GM18498 (cell line): ENCODE measurements around the gene HTRA1.

Experiments
- ATAC-seq: cut with Tn5 transposase; IDR thresholded peaks from one replicate; pipeline ENCODE4 v1.9.1; 2021; ENCODE audit warnings: mild to moderate bottlenecking, moderate library complexity; ENCODE audit not compliant: unreplicated experiment

The HTRA1 gene

DNA sequence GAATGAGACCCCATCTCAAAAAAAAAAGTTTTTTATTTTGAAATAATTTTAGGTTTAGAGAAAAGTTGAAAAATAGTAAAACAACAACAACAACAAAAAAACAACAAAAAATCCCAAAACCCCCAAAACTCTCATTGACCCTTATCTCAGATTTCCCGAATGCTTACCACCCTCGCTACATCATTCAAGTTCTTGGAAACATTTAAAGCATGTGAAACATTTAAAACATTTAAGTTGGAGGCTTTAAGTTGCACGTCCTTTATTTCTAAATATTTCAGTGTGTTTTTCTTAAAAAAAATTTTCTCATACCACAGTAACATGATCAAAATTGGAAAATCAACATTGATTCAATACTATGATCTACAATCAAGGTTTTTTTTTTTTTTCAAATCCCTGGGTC is 7.3 kb upstream of the HTRA1 start:
- no peak for ATAC-seq

DNA sequence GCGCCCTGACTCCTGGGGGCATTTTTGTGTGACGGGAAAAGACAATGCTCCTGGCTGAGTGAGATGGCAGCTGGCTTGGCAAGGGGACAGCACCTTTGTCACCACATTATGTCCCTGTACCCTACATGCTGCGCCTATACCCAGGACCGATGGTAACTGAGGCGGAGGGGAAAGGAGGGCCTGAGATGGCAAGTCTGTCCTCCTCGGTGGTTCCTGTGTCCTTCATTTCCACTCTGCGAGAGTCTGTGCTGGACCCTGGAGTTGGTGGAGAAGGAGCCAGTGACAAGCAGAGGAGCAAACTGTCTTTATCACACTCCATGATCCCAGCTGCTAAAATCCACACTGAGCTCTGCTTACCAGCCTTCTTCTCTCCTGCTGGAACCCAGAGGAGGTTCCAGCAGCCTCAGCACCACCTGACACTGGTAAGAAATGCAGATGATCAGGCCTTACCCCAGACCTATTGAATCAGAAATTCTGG is 6.7 kb upstream of the HTRA1 start, which contains the start of gene ARMS2:
Gene ARMS2, plus strand, starts transcription at position 51 of the 478 bp plus-strand sequence. Its CDS starts 75 bp downstream, at position 126.
- no peak for ATAC-seq

DNA sequence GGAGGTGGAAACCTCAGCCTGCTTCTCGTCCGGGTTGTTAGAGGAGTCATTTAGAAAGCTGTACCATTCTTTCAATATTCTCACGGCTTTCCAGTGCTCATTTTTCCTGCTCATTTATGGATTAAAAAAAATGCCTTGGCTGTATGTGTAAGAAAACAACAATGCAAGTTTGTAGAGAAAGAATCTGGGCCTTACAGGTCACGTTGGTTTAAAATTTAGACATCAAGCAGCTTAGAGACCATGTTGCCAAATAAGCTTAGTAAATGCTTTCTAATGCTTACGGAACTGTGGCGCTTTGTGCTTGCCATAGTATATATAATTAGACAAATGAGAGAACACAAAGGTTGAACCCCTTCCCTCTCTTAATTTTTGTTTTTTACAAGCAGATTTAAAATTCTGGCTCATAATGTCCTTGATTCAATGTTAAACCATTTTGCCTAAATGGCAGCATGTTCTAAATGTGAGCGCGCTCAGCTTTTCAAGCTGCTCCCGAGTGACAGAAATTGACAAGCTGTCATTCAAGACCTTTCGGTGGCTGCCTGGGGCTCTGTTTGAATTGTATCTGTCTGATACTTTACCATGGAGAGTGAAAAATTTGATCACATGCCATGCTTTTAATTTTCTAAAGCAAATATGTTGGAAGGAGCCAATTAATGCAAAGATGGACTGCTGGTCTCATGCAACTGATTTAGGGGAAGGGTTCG is 5.8 kb upstream of the HTRA1 start:
- no peak for ATAC-seq

DNA sequence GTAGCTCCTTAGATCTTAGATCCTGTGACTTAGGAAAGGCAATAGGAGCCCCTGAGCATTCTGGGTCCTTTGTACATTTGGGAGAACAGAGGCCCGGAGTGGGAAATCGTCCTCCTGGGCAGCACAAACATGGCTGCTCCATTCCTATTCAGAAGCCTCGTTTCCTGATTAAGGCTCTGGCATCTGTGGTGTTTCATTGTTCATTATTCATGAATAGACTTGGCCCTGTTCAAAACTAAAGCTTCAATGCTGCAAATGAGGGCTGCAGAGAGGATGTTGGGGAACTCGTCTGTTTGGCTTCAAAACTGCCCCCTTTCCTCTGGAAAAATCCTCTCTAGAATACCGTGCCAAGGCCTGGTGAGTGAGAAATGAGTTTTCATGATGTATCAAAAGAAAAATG is 3.4 kb upstream of the HTRA1 start:
- no peak for ATAC-seq

DNA sequence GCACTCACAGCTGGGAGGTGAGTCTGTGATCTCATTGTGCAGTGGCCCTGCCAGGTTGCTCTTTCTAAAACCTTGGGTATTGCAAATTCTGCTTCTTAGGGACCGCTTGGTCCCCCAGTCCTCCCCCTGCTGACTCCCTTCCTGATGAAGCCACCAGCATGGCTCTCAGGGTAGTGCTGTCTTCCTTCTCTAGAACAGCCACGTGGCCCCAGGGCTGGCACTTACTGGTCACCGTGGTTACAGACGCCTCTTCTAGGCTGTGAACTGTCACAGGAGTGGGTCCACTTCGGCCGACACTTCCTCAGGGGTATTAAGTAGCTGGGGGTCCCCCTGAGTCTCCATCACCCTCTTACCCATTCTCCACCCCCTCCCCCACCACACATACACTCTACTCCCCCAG is 2.7 kb upstream of the HTRA1 start:
- ATAC-seq: no peak

DNA sequence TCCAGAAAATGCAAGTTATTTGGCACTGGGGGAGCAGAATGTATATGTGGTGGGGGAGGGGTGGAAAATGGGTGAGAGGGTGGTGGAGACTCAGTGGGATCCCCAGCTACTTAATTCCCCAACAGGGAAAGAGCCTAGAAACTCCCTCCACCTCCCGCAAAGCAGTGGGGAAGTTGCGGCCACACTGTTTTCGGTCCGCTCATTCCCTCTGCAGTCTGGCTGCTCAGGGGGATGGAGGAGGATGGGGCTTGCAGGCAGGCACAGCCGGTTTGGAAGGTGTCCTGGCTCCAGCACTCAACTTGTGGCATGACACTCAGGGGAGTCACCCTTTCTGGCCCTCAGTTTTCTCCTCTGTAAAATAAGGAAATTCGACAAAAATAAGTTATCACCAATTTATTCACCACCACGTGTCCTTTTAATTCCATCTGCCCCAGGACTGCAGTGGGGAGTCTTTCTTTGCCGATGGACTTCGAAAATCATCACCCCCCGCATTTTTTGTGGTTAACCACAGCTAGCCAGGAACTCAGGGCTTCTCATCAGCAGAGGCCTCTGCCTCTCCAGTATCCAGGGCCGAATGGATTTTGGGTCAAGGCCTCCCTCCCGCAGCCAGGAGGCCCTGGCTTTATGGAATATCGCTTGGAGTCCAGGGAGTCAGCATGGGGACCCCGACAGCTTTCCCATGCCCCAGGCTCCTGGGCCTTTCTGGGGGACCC is 1.6 kb upstream of the HTRA1 start:
- no peak for ATAC-seq

DNA sequence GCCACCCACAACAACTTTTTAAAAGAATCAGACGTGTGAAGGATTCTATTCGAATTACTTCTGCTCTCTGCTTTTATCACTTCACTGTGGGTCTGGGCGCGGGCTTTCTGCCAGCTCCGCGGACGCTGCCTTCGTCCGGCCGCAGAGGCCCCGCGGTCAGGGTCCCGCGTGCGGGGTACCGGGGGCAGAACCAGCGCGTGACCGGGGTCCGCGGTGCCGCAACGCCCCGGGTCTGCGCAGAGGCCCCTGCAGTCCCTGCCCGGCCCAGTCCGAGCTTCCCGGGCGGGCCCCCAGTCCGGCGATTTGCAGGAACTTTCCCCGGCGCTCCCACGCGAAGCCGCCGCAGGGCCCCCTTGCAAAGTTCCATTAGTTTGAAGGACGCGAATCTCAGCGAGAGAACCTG is 461 bp upstream of the HTRA1 start:
- no peak for ATAC-seq

DNA sequence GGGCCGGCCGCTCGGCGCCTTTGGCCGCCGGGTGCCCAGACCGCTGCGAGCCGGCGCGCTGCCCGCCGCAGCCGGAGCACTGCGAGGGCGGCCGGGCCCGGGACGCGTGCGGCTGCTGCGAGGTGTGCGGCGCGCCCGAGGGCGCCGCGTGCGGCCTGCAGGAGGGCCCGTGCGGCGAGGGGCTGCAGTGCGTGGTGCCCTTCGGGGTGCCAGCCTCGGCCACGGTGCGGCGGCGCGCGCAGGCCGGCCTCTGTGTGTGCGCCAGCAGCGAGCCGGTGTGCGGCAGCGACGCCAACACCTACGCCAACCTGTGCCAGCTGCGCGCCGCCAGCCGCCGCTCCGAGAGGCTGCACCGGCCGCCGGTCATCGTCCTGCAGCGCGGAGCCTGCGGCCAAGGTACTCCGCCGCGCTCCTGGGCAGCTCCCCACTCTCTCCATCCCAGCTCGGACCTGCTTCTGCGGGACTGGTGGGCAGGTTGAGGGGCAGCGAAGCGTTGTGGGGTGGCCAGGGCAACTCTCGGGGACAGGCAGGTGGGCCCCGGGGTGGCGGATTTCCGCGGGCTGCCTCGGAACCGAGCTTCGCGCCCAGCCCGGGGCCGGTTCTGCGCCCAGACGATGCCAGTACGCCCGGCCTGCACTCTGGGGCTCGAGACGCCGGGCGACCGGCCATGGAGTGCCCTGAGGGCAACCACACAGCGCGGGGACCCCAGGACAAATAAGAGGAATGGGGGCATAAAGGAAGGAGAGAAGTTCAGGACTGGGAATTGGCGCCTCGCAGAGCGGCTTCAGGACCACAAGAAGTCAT is 578 bp downstream of the HTRA1 start:
- no peak for ATAC-seq

DNA sequence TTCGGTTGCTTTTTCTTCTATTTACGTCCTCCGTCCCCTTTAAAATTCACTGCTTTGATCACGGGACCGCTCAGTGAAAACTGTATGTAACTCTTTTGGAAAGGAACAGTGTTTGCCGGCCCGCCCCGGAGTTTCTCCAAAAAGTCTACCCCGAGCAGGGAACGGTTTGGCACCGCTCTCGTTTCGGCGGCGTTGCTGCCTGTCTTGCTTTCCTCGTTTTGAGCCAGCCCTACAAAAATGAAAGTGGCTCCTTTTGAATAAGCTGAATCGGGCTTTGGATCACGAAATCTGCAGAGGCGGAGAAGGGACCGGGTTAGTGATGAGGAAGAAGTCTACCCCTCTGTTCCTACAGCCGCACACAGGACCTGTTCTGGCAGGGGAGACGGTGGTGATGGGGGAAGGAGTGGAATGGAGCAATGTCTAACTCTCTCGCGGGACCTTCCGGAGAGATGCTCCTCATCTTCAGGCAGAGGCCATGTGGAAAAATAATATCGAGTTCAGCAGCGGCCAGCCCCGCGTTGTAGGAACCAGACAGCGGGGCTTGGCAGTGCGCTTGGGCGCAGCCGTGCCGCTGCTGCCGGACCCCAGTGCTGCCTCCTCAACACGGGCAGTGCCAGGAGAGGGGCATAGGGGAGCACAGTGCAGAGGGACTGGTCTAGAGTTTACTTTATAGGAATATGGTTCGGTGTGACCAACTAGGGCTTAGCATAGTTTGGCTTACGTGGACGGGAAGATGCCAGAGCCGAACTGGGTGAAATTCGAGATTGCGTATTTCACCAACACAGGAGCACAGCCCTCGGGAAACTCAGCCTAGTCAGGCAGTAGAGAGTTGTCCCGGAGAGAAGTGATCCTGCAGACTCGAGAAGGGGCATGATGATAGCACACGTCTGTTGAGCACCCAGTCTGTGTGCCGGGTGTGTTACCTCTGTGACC is 1.4 kb downstream of the HTRA1 start:
- ATAC-seq: no peak

DNA sequence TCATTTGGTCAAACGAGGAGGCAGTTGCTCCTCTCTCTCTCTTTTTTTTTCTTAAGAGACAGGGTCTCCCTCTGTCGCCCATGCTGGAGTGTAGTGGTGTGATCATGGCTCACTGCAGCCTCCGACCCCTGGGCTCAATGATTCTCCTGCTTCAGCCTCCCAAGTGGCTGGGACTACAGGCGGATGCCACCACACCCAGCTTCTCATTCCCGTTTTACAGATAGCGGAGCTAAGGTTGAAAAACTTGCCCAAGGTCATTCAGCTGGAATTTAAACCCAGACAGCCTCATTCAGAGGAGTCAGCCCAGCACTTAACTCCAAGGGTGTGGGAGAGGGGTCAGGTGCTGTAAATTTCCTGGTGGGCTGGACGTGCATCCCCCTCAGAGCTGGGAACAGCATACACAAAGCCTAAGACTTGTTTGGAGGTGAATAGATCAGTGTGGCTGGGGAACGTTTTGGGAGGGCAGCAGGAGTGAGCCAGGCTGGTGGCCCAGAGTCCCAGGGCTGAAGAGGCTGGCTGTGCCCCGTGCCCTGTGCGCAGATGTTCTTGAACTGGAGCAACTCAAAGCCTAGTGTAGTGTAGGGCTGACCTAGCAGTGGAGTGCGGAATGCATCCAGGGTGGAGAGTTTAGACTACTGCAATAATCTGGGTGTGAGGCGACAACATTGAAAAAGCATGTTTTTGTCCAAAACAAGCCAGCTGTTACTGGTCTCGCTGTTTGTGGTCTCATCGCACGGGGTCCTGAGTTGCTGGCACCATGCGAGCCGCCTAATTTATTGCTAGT is 2.3 kb downstream of the HTRA1 start:
- ATAC-seq: no peak

DNA sequence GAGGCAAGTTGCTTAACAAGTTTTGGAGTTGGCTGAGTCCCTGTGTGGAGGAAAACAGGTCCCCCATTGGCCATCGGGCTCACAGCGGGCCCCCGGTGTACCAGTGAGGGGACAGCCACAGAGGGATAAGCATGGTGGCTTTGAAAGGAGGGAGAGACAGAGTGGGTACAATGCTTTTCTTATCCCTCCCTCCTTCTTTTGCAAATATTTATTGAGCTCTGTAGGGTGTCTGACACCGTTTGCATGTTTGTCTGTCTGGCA is 2.8 kb downstream of the HTRA1 start:
- no peak for ATAC-seq

DNA sequence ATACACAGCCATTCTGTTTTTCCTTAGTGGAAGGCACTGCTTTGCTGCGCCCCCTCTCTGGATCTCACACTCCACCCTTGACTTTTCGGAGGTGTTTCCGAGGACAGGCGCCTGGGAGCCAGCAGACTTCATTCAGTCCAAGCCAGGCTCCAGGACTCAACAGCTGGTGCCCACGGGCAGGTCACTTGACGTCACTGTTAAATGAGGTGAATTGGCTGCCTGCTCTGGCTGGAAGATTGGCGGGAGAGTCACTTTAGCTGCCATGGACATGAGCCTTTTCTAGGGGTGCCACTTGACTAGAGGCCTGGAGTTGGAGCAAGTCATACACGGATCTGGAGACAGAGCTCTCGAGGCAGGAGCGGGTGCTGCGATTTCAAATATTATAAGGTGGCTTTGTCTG is 3.2 kb downstream of the HTRA1 start:
- ATAC-seq: no peak

DNA sequence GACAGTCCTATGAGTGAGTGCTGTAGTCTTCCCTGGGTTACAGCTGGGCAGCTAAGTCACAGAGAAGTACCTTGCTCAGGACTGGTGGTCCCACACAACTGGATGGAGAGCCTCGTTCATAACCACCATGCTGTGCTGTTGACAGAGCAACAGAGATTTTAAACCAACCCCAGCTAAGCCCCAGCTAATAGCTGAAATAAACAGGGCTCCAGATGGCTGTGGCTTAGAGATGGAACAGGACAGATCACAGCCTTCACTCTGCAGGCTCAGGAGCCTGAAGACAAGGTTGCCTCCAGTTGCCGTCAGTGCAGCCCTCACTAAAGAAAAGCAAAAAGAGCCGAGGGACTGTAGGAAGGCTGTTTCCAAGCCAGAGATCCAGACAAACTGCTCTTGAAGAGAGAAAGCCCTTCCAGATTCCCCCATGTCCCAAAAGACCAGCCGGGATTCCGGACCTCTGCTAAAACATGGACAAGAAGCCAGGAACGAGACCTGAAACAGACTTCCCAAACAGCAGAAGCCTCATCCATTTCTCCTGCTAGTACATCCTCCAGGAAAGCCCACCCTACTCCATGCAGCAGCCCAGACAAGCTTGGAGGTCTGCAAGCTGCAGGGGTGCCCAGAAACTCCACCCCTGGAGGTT is 4.2 kb downstream of the HTRA1 start:
- ATAC-seq: no peak

DNA sequence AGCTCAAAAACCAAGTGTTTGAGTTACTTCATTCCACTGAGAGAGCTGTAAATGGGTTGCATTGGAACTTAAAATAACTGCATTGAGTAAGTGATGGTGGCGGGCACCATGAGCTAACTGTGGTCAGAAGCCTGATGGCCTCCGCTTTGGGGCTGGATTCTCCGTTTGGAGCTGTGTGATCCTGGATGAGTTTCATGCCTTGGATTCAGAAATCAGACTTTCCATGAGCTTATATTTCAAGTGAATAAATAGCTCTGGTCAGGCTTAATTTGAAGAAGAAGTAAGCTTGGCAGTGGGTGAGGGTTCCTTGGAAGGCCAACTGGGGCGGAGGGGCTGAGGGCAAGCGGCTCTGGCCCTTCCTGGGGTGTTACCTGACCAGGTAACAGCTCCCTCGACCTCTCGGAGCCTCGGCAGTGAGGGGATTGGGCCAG is 5.6 kb downstream of the HTRA1 start:
- ATAC-seq: no peak

DNA sequence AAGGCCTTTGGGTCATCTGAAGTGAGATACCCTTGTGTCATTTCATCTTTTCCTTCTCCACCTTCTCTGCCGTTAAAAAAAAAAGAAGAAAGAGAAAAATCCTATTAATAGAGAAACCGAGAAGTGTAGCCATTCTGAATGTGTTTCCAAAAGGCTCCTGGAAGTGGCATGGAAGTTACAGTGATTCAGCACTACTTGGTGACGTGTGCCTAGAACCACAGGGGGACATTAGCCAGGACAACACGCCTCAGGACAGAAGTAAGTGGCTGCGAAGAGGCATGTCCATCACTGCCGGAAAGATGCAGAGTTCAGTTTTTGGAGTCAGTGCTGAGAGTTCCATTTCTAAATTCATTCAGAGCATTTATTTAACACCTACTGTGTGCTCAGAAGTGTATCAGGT is 6.3 kb downstream of the HTRA1 start:
- no peak for ATAC-seq

DNA sequence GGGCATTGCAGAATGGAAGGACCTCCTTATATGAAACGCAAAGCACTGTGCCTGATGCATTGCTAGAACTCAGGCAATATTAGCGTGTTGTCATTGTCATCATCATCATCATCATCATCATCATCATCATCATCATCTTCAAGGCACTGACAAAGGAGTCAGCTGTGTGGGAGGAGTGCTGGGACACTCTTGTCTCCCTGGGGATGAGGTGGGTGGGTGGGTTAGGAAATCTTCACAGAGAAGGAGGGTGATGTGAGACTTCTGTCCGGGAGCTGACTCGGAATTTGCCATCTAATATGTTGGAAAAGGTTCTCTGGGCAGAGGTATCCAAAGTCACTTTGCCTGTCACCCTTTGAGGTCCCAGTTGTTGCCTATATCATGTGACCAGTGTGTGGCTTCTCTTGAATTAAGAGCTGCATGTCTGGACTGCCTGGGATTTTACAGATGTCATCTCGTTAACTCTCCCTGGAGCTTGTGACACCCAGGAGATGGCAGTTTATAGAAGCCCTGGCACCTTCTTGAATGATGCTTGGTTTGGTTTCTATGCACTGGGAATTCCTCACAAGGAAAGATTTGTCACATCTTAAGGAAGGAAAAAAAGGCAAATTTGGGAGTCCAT is 7.1 kb downstream of the HTRA1 start:
- ATAC-seq: no peak

DNA sequence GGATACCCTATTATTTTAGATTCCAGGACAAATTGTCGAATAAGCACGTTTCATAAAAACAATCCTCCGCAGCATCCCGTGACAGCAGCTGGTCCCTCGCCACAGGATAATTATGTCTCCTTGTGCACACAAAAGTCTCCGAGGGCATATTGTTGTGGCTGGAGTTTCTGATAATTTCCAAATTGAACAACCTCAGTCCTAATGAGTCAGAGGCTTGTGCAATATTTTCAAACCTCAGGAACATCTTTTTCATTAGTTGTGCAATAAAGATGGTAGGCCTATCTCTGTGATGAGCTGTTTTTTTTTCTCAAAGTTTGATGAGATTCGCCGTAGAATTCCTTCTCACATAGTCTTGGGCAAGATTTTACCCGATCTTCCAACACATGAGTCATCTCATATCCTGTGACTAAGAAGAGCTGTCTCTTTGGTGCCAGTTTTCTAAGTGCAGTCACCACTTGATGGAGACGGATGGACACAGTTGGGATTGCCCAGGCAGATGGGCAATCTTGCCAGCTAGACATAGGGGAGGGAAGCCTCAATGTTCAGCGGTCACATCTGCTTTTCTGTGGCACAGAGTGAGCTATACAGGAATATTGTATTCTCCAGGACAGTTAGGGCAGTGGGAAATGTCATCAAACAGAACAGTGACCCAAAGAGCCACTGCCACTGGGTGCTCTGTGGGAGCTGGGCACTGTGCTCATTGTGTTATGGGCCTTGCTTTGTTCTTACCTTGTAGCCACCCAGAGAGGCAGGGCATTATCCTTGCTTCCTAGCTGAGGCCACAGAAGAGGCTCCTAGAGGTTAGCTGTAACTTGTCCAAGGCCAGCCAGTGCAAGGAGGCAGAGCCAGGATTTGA is 7.8 kb downstream of the HTRA1 start:
- no peak for ATAC-seq

DNA sequence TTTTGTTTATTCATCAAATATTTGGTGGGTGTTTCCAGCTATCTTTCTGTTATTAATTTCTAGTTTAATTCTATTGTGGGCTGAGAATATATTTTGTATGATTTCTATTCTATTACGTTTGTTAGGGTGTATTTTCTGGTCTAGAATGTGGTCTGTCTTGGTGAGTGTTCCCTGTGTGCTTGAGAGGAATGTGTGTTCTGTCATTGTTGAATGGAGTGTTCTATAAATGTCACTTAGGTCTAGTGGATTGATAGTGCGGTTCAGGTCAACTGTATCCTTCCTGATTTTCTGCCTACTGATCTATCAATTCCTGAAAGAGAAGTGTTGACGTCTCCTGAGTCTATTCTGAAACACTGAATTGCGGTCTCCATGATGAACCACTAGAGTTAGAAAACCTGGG is 8.5 kb downstream of the HTRA1 start:
- no peak for ATAC-seq
